OCI-M2 (cell line): ENCODE results near the gene CFD.
"Not testable (repeated sequence)": the region's sequence is repeated elsewhere in the genome, so short reads cannot be mapped to it uniquely, and the experiment has no call there.

Experiments
- DNase-seq: peaks from one replicate; lab custom pipeline; 2025; ENCODE audit not compliant: unreplicated experiment; lab: John Stamatoyannopoulos, UW

CFD gene

DNA sequence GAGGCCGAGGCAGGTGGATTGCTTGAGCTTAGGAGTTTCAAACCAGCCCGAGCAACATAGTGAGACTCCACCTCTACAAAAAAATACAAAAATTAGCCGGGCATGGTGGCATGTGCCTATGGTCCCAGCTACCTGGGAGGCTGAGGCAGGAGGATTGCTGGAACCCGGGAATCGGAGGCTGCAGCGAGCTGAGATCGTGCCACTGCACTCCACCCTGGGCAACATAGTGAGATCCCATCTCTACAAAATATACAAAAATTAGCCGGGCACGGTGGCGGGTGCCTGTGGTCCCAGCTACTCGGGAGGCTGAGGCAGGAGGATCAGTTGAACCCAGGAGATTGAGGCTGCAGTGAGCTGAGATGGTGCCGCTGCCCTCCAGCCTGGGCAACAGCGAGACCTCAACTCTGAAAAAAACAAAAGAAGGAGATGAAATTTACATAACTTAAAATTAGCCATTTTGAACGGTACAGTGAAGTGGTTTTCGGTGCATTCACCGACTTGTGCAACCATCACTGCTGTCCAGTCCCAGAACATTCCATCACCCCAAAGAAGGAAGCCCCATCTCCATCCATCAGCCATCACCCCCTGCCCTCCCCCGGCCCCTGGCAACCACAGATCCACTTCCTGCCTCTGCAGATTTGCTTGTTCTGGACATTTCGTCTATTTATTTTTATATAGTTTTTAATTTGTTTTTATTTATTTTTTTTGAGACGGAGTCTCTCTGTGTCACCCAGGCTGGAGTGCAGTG lies 33.4 kb upstream of the CFD start:
- no peak for DNase-seq

DNA sequence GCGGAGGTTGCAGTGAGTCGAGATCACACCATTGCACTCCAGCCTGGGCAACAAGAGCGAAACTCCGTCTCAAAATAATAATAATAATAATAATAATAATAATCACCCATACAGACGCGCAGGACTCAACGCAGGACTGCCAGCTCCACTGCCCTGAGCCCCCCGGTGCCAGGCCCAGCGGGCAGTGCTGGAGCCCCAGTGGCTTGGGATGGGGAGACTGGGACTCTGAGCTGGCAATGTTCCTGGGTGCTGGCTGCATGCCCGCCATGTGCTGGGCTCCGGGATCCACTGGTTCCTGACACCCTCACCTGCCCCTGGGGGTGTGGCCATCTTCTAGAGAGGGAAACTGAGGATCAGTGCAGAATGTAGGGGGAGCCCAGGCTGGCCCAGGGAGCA lies 32.2 kb upstream of the CFD start:
- no peak for DNase-seq

DNA sequence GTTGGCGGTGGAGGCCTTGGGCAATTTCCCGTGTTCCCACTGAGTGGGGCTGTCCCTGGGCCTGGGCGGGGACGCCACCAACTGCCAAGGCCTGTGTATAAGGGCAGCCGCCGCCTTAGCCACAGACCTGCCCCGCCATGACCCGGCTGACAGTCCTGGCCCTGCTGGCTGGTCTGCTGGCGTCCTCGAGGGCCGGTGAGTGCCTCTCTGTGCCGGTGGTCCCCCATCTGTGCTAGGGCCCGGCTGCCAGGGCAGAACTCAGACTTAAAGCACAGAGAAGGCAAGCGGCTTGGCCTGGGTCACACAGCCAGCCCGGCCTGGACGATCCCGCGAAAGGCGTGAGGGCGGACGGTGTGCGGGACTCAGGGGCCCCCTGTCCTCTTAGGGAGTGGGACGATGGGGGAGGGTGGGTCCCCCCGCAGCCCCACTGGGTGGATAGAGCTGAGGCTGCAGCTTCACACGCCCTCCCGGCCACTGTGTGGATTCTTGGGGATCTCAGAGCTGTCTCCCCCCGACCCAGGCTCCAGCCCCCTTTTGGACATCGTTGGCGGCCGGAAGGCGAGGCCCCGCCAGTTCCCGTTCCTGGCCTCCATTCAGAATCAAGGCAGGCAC lies 31.6 kb upstream of the CFD start, which contains the start of gene AZU1:
TSS of gene AZU1 (plus strand) at position 128 of the 612 bp plus-strand sequence. CDS start at position 138, 10 bp downstream.
- no peak for DNase-seq

DNA sequence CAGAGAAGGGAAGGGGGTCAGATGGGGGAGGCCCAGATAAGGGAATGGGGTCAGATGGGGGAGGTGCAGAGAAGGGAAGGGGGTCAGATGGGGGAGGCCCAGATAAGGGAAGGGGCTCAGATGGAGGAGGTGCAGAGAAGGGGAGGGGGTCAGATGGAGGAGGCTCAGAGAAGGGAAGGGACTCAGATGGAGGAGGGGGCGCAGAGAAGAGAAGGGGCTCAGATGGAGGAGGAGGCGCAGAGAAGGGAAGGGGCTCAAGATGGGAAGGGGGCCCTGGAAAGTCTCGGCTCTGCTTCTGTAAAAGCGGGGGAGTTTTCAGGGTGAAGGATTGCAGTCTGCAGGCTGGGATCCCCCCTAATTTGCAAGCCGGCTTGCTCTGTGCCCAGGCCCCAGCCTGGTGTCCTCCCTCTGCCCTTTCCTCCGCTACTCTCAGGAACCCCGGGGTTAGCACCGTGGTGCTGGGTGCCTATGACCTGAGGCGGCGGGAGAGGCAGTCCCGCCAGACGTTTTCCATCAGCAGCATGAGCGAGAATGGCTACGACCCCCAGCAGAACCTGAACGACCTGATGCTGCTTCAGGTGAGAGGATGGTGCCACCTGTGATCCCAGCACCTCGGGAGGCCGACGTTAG lies 30.2 kb upstream of the CFD start:
- no peak for DNase-seq

DNA sequence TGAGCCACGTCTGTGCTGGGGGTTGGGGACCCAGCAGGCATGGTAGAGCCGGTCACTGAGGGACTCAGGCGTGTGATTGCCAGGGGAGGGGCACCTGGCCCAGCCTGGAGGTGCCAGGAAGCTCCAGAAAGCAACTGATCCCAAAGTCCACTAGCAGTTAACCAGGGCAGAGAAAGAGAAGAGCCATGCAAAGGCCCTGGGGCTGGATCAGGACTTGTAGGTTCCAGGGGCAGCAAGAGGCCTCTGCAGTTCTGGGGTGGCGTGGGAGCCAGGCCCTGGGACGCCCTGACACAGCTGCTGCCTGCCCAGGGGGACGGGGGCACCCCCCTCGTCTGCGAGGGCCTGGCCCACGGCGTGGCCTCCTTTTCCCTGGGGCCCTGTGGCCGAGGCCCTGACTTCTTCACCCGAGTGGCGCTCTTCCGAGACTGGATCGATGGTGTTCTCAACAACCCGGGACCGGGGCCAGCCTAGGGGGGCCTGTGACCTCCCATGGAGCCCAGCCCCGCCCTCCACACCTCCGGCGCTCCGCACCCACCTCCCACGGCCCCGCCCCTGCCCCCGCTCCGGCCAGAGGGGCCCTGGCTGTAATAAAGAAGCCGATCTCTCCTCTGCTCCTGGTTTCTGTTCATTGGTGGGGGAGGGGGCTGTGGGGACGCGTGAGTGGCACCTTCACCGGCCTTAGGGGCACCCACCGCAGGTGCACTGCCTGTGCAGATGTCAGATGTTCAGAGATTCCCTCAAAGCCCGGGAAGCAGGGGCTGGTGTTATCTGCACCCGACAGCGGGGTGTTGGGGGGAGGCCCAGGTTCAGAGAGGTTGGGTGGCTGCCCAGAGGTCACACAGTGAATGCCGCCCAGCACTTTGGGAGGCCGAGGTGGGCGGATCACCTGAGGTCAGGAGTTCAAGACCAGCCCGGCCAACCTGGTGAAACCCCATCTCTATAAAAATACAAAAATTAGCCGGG lies 27.8 kb upstream of the CFD start:
- DNase-seq, result no peak

DNA sequence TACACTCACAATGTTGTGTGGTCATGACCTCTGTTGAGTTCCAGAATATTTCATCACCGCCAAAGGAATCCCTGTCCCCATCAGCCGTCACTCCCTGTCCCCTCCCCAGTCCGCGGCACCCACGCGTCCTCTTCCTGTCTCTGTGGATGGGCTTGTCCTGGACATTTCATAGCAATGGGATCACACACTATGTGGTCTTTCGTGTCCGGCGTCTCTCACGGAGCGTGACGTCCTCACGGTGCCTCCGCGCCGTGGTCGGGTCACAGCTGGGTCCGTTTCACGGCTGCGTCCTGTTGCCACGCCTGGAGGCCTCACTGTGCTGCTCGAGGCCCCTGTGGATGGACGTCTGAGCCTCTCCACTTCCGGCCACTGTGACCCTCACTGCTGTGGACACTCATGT lies 25.2 kb upstream of the CFD start:
- no peak for DNase-seq

DNA sequence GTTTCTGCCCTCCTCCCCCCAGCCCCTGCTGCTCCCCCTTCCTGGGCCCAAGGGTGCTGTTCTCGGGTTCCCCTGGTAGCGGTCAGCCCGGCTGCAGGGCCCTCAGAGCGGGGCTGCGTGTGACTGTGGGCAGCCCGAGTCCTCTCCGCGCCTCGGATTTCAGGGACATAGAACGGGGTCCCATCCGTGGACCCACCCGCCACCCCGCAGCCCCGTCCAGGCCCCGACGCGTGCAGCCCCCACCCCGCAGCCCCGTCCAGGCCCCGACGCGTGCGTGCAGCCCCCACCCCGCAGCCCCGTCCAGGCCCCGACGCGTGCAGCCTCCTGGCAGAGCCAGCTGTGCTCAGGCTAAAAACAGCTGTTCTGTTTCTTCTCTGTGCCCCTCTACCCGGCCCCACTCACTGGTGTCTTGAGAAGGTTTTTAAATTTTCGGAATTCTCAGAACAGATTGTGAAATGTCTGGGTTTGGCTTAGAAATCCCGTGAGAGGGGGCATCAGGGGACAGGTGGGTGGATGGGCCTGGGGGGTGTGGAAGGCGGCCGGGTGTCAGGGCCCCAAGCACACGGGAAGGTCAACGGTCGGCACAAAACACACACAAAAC lies 24.2 kb upstream of the CFD start:
- DNase-seq, result no peak

DNA sequence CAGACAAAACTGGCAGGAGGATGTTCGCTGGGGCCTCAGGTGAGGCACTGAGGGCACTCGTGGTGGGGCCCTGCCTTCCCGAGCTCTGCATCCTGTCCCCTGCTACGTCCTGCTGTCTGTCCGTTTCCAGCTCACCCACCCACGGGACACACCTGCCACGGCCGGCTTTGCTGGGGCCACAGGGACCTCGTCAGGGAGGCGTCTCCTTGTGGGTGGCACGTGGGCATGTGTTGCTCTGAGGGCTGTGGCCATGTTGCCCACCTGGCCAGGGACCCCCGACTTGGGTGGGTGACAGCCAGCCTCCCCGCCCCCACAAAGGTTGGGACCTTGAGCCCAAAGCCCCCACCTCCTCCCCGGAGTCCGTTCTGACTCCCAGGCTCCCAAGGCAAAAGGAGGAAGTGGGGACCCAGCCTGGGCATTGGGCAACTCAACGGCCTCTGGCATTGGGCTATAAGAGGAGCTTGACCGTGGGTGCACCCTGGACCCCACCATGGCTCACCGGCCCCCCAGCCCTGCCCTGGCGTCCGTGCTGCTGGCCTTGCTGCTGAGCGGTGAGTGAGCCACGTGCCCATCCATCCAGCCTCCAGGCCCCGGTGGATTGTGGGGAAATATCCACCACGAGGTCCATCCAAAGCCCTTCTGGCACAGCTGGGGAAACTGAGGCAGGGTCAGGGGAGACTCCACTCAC lies 18.8 kb upstream of the CFD start, which contains the start of gene PRTN3:
TSS of gene PRTN3 (plus strand) at position 481 of the 688 bp plus-strand sequence. CDS start at position 491, 10 bp downstream.
- no peak for DNase-seq

DNA sequence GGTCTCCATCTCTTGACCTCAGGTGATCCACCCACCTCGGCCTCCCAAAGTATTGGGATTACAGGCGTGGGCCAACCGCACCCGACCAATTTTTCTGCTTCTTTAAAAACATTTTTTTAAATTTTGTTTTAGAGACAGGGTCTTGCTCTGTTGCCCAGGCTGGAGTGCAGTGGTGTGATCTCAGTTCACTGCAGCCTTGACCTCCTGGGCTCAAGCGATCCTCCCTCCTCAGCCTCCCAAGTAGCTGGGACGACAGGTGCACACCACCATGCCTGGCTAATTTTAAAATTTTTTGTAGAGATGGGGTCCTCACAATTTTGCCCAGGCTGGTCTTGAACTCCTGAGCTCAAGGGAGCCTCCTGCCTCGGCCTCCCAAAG lies 16.7 kb upstream of the CFD start:
- DNase-seq, result not testable (repeated sequence)

DNA sequence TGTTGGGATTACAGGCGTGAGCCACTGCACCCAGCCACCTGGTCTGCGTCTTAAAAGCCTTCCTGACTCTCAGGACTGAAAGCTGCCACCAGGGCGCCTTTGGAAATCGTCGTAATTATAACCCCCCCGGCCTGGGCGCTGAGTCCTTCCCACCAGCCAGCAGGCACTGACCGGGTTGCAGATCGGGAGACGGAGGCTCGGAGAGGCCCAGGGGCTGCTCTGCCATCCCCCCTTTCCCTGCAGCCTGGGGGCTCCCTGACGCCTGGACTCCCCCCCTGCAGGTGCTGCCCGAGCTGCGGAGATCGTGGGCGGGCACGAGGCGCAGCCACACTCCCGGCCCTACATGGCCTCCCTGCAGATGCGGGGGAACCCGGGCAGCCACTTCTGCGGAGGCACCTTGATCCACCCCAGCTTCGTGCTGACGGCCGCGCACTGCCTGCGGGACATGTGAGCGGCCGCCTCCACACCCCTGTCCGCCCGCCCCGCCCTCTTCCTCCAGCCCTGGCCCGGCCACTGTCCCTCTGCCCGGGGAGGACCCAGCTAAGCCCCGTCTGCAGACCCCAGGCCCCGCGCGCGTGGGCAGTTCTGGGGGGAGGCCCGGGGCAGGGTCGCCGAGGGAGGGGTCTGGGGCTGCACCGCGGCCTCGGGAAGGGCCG lies 16.2 kb upstream of the CFD start:
- no peak for DNase-seq

DNA sequence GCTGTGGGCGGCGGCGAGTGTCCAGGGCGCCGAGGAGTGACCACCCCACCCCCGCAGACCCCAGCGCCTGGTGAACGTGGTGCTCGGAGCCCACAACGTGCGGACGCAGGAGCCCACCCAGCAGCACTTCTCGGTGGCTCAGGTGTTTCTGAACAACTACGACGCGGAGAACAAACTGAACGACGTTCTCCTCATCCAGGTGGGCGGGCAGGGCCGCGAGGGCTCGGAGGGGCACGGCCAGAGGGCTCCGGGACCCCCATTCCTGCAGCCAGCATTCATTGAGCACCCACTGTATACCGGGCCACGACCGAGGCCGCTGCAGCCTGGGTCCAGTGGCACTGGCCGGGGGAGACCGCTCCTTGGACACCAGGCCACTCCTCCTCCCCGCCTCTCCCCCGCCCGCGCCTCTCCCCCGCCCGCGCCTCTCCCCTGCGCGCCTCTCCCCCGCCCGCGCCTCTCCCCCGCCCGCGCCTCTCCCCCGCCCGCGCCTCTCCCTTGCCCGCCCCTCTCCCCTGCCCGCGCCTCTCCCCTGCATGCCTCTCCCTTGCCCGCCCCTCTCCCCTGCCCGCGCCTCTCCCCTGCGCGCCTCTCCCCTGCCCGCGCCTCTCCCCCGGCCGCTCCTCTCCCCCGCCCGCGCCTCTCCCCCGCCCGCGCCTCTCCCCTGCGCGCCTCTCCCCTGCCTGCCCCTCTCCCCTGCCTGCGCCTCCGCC lies 15.5 kb upstream of the CFD start:
- DNase-seq, result no peak

DNA sequence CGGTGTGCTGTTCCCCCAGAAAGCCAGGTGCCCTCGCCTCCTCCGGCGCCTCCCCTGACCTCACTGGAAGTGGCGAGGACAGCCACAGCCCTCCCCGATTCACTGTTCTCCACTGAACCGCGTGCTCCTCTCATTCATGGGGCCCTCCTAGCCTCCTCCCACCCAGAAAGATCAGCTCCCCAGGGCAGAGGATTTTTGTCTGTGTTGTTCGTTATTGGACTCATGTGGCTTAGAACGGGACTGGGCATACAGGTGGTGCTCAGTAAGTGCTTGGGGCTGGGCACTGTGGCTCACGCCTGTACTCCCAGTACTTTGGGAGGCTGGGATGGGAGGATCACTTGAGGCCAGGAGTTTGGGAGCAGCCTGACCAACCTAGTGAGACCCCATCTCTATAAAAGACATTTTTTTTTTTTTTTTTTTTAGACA lies 14.9 kb upstream of the CFD start:
- DNase-seq, result no peak

DNA sequence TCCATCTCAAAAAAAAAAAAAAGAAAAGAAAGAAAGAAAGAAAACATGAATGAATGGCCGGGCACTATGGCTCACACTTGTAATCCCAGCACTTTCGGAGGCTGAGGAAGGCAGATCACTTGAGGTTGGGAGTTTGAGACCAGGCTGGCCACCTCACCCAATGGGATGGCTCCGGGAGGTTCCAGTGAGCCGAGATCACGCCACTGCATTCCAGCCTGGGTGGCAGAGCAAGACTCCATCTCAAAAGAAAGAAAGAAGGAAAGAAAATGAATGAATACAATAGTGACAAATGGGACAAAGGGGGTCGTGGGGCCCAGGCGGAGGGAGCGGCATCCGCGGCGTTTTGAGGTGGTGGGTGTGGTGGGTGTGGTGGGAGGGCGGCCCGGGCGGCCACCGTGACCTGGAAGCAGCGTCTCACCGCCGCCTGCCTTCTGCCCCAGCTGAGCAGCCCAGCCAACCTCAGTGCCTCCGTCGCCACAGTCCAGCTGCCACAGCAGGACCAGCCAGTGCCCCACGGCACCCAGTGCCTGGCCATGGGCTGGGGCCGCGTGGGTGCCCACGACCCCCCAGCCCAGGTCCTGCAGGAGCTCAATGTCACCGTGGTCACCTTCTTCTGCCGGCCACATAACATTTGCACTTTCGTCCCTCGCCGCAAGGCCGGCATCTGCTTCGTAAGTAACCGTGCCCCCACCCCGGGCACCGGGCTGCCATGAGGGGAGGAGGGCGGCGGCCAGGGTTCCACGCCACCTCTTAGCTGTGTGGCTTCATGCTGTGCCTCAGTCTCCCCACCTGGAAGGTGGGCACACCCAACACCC lies 13.6 kb upstream of the CFD start:
- no peak for DNase-seq

DNA sequence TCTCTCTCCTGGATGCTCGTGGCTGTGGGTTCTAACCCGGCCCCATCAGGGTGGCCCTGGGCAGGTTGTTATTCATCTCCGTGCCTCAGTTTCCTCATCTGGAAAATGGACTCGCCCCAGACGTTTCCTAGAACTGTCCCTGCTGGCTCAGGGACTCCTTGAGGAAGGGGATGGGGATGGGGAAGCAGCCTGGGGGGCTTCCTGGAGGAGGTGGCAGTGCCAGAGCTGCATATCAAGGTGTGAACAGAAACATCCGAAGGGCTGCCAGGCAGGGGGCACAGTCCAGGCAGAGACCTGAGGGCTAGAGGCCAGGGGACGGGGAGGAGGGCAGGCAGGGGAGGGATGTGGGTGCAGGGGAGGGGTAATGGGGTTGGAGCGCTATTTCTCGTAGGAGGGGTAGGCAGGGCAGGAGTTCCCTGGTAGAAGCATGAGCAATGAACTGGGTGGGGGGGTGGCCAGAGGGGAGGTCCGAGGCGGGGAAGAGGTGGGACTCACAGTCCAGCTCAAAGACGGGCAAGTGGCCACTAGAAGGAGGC lies 11.0 kb upstream of the CFD start:
- no peak for DNase-seq

DNA sequence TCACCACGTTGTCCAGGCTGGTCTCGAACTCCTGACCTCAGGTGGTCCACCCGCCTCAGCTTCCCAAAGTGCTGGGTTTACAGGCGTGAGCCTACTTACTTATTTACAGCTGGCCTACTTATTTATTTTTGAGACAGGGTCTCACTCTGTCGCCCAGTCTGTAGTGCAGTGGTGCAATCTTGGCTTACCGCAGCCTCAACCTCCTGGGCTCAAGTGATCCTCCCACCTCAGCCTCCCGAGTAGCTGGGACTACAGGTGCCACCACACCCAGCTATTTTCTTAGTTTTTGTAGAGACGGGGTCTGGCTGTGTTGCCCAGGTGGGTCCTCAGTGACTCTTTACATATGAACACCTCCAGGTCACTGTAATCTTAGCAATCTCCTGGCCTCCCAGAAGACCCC lies 10.3 kb upstream of the CFD start:
- DNase-seq, result not testable (repeated sequence)

DNA sequence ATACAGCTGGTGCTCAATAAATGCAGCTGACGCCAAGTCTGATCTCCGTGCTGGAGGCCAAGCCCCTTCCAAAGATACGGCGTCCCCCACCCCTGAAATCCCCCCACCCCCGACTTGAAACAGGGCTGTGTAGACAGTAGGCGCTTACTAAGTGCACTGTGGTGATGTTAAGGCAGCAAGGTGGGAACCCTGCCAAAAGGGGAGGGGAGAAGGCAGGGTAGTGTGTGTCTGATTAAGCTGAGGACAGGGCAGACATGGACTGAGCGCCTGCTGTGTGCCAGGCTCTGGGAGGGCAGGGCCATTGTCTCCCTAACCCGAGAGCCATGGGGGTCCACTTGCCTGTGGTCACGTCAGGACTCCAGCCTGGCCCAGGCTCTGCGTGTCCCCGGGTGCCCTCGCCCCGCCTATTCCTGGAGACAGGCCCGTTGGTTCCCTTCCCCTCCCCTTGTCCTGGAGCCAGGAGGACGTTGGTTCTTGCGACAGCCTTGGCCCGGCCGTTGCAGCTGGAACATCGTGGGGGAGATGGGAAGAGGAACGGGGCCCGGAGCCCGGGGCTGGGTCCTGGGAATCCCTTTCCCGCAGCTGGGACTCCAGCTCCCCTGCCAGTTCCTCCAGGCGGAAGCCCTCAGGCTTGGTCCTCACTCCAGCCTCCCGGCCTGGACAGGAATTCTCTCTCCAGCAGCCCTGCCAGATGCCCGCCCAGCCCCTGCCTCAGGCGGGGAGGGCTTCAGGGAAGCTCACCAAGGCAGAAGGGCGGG lies 9.1 kb upstream of the CFD start:
- DNase-seq, result no peak

DNA sequence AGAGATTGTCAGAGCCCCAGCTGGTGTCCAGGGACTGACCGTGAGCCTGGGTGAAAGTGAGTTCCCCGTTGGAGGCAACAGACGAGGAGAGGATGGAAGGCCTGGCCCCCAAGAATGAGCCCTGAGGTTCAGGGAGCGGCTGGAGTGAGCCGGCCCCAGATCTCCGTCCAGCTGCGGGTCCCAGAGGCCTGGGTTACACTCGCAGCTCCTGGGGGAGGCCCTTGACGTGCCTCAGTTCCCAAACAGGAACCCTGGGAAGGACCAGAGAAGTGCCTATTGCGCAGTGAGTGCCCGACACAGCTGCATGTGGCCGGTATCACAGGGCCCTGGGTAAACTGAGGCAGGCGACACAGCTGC lies 8.5 kb upstream of the CFD start:
- DNase-seq, result no peak
